ENCODE results near the gene EMP3. TPM values are rescaled to one million over a fixed set of nuclear protein-coding genes. Genes with fewer than 3 reads are reported as not detected.

EMP3 gene
- polyA plus RNA-seq, 3 donors: 802 to 1,036 (median 996) TPM

DNA sequence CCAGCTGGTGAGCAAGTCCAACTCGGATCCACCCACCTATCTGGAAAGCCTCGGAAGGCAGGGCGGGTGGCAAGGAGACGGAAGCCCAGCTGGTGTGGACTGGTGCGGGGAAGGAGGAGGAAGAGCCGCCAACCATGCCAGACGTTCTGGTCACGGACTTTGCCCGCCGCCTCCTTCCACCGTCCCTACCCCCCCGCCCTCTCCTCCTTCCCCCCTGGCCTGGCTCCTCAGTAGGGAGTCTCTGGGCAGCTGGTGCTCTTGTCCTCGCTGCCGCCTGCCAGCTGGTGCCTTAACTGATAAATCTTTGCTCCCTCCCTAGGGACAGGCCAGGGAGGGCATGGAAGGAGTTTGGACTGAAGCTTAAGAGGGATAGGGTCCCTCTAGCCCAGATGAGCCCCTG is 43.6 kb downstream of the EMP3 start:
- H3K4me1 ChIP-seq (ENCODE audit: control insufficient read depth in 1 of 2, insufficient read depth in 2 of 2, low read length in 2 of 2): peaks cover 7 to 8% of the 10 kb centered on the region in 2 donors
- H3K27me3 ChIP-seq (ENCODE audit: control insufficient read depth in 2 of 2, insufficient read depth in 2 of 2, low read length in 2 of 2): no peaks in the 10 kb centered on the region
- no peak overlapping the region for H3K9ac ChIP-seq (ENCODE audit: insufficient read depth, low read length, poor library complexity, severe bottlenecking)
- peaks cover 6% of the 10 kb centered on the region for H3K4me1 Mint-ChIP-seq
- intact Hi-C loops (cut with micrococcal nuclease): no loop called here
- TF ChIP-seq, protein P1, sequence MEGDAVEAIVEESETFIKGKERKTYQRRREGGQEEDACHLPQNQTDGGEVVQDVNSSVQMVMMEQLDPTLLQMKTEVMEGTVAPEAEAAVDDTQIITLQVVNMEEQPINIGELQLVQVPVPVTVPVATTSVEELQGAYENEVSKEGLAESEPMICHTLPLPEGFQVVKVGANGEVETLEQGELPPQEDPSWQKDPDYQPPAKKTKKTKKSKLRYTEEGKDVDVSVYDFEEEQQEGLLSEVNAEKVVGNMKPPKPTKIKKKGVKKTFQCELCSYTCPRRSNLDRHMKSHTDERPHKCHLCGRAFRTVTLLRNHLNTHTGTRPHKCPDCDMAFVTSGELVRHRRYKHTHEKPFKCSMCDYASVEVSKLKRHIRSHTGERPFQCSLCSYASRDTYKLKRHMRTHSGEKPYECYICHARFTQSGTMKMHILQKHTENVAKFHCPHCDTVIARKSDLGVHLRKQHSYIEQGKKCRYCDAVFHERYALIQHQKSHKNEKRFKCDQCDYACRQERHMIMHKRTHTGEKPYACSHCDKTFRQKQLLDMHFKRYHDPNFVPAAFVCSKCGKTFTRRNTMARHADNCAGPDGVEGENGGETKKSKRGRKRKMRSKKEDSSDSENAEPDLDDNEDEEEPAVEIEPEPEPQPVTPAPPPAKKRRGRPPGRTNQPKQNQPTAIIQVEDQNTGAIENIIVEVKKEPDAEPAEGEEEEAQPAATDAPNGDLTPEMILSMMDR (IDR thresholded peaks at IDR 0.05): no peak
- no peaks in the 10 kb centered on the region for H3K9me3 ChIP-seq (replicated peaks in 1 of 2; ENCODE audit: control insufficient read depth in 1 of 2, insufficient read depth in 1 of 2, low read length in 2 of 2)
- WGBS (ENCODE audit: insufficient coverage): 100% methylated on average over 1 of the region's 14 CpGs
- H3K27ac ChIP-seq (ENCODE audit: low read depth in 1 of 2, low read length in 2 of 2): no peak overlapping the region
- H3K4me3 ChIP-seq (replicated peaks in 1 of 3; ENCODE audit: low read depth in 2 of 3, low read length in 3 of 3): no peak overlapping the region
- H3K4me3 Mint-ChIP-seq: no peak overlapping the region
- DNase-seq: no peak
- peaks cover 1 to 8% (median 5%) of the 10 kb centered on the region in 3 donors for H3K27me3 Mint-ChIP-seq (ENCODE audit: low read depth in 3 of 3)
- H3K27ac Mint-ChIP-seq: no peak overlapping the region
- H2AFZ ChIP-seq (ENCODE audit: insufficient read depth, low read depth, low read length, poor library complexity, severe bottlenecking): no peak overlapping the region
- H3K79me2 ChIP-seq (ENCODE audit: insufficient read depth, low read length): no peaks in the 10 kb centered on the region
- H3K36me3 ChIP-seq (replicated peaks in 1 of 2; ENCODE audit: control insufficient read depth in 1 of 2, insufficient read depth in 2 of 2, low read length in 2 of 2): no peaks in the 10 kb centered on the region
- no peaks in the 10 kb centered on the region for H4K20me1 ChIP-seq (ENCODE audit: insufficient read depth, low read length)
- no peaks in the 10 kb centered on the region for H3K9me3 Mint-ChIP-seq
- H3K4me2 ChIP-seq (replicated peaks; ENCODE audit: extremely low read depth, low read length, poor library complexity, severe bottlenecking): no peak overlapping the region
- no peaks in the 10 kb centered on the region for H3K36me3 Mint-ChIP-seq

DNA sequence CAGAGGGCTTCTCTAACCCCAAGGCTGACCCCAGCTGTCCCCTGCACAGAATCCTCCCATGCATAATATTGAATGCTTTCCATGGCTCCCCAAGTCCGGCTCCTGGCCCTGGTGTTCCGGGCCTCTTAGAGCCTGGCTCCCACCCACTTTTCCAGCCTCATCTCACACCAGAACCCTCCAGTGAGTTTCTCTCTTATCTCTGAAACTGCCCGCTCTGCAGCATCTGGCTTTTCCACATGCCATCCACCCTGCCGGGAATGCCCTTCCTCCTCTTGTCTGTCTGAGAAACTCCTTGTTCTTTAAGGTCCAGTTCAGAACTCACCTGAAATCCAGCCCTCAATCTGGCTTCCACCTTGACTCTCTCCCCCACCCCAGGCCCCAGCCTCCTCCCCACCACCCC is 45.6 kb downstream of the EMP3 start:
- 100% methylated on average over 4 of the region's 4 CpGs for WGBS (ENCODE audit: insufficient coverage)

More for the DNA sequence above, 45.6 kb downstream of the EMP3 start:
- no peaks in the 10 kb centered on the region for H3K36me3 Mint-ChIP-seq
- Histone ChIP-seq H2AFZ (ENCODE audit: insufficient read depth, low read depth, low read length, poor library complexity, severe bottlenecking) (no peak overlapping the region), H3K4me1 (ENCODE audit: control insufficient read depth in 1 of 2, insufficient read depth in 2 of 2, low read length in 2 of 2) (no peaks in the 10 kb centered on the region), H3K4me2 (replicated peaks; ENCODE audit: extremely low read depth, low read length, poor library complexity, severe bottlenecking) (no peak overlapping the region), H3K27ac (ENCODE audit: low read depth in 1 of 2, low read length in 2 of 2) (no peak overlapping the region), H3K4me3 (replicated peaks in 1 of 3; ENCODE audit: low read depth in 2 of 3, low read length in 3 of 3) (no peak overlapping the region), H4K20me1 (ENCODE audit: insufficient read depth, low read length) (no peaks in the 10 kb centered on the region), H3K79me2 (ENCODE audit: insufficient read depth, low read length) (no peaks in the 10 kb centered on the region), H3K9ac (ENCODE audit: insufficient read depth, low read length, poor library complexity, severe bottlenecking) (no peak overlapping the region), H3K9me3 (replicated peaks in 1 of 2; ENCODE audit: control insufficient read depth in 1 of 2, insufficient read depth in 1 of 2, low read length in 2 of 2) (no peaks in the 10 kb centered on the region), H3K27me3 (ENCODE audit: control insufficient read depth in 2 of 2, insufficient read depth in 2 of 2, low read length in 2 of 2) (no peaks in the 10 kb centered on the region), H3K36me3 (replicated peaks in 1 of 2; ENCODE audit: control insufficient read depth in 1 of 2, insufficient read depth in 2 of 2, low read length in 2 of 2) (no peaks in the 10 kb centered on the region)
- H3K4me1 Mint-ChIP-seq: no peaks in the 10 kb centered on the region
- no peak overlapping the region for H3K4me3 Mint-ChIP-seq
- DNase-seq: no peak
- no peaks in the 10 kb centered on the region for H3K9me3 Mint-ChIP-seq
- H3K27ac Mint-ChIP-seq: no peak overlapping the region
- TF ChIP-seq, protein P1 (IDR thresholded peaks at IDR 0.05): no peak
- intact Hi-C loops (cut with micrococcal nuclease): no loop called here
- peaks cover 1 to 8% (median 7%) of the 10 kb centered on the region in 3 donors for H3K27me3 Mint-ChIP-seq (ENCODE audit: low read depth in 3 of 3)
